Neuronal stem cell (in vitro differentiated cells): ENCODE results near the gene XAB2.

ENCODE experiments used
- DNase-seq: peaks from one replicate; pipeline ENCODE4 v3.0.0-alpha.2; 2013; ENCODE audit warnings: low spot score
- H2AFZ ChIP-seq: one replicate; pipeline ENCODE4 v1.6.1; 2013; ENCODE audit warnings: mild to moderate bottlenecking, low read length, inconsistent platforms
- H2AK5ac ChIP-seq: 2 replicates; pipeline ENCODE4 v1.6.1; 2013; ENCODE audit warnings: low read depth, mild to moderate bottlenecking, inconsistent platforms, low read length, moderate library complexity, mixed read lengths
- H2BK120ac ChIP-seq: 2 replicates; pipeline ENCODE4 v1.6.1; 2013; ENCODE audit warnings: low read depth, mild to moderate bottlenecking, inconsistent platforms, low read length, moderate library complexity, mixed read lengths
- H2BK12ac ChIP-seq: one replicate; pipeline ENCODE4 v1.6.1; 2013; ENCODE audit warnings: low read length, inconsistent platforms
- H2BK15ac ChIP-seq: 2 replicates; pipeline ENCODE4 v1.6.1; 2013; ENCODE audit warnings: mild to moderate bottlenecking, low read length, inconsistent platforms, mixed read lengths
- H2BK5ac ChIP-seq: one replicate; pipeline ENCODE4 v1.6.1; 2013; ENCODE audit warnings: inconsistent platforms, mild to moderate bottlenecking, low read length, moderate library complexity
- H3K14ac ChIP-seq: one replicate; pipeline ENCODE4 v1.6.1; 2013; ENCODE audit warnings: low read length, inconsistent platforms
- H3K18ac ChIP-seq: 2 replicates; pipeline ENCODE4 v1.6.1; 2013; ENCODE audit warnings: low read length, inconsistent platforms
- H3K23ac ChIP-seq: 2 replicates; pipeline ENCODE4 v1.6.1; 2013; ENCODE audit warnings: low read depth, mild to moderate bottlenecking, mixed read lengths, low read length, inconsistent platforms; ENCODE audit not compliant: poor library complexity
- H3K27ac ChIP-seq: replicated peaks from 3 replicates; pipeline ENCODE4 v1.5.1; 2013; ENCODE audit warnings: low read length, inconsistent platforms
- H3K27me3 ChIP-seq, 3 experiments: 2 replicates each; pipeline ENCODE4 v1.6.1; 2013; ENCODE audit warnings: low read length in 3 of 3, mild to moderate bottlenecking in 2 of 3, inconsistent platforms in 1 of 3, low read depth in 1 of 3, mixed read lengths in 1 of 3, moderate library complexity in 1 of 3; ENCODE audit not compliant: control insufficient read depth in 3 of 3, insufficient read depth in 3 of 3
- H3K36me3 ChIP-seq, 2 donors: replicated peaks in 1 of 2; 2 replicates each; pipeline ENCODE4 v1.6.1; 2013; ENCODE audit warnings: low read length in 2 of 2; ENCODE audit not compliant: control insufficient read depth in 2 of 2, insufficient read depth in 2 of 2
- H3K4ac ChIP-seq: 2 replicates; pipeline ENCODE4 v1.6.1; 2013; ENCODE audit warnings: inconsistent platforms, mild to moderate bottlenecking, low read length, moderate library complexity
- H3K4me1 ChIP-seq, 2 donors: 1 replicate in 1 of 2; 2 replicates in 1 of 2; pipeline ENCODE4 v1.6.1; 2013; ENCODE audit warnings: low read length in 2 of 2, low read depth in 1 of 2; ENCODE audit not compliant: control insufficient read depth in 2 of 2, insufficient read depth in 1 of 2
- H3K4me2 ChIP-seq: one replicate; pipeline ENCODE4 v1.6.1; 2013; ENCODE audit warnings: mild to moderate bottlenecking, low read length, inconsistent platforms; ENCODE audit not compliant: insufficient read depth, poor library complexity, severe bottlenecking
- H3K4me3 ChIP-seq, 2 donors: 2 replicates each; pipeline ENCODE4 v1.5.1; 2013; ENCODE audit warnings: low read length in 2 of 2, mild to moderate bottlenecking in 2 of 2, inconsistent platforms in 1 of 2, moderate library complexity in 1 of 2
- H3K79me1 ChIP-seq: one replicate; pipeline ENCODE4 v1.6.1; 2013; ENCODE audit warnings: low read depth, mild to moderate bottlenecking, inconsistent platforms, low read length, moderate library complexity
- H3K9ac ChIP-seq: one replicate; pipeline ENCODE4 v1.6.1; 2013; ENCODE audit warnings: mild to moderate bottlenecking, low read depth, low read length, inconsistent platforms; ENCODE audit not compliant: poor library complexity
- H3K9me3 ChIP-seq, 2 donors: replicated peaks in 1 of 2; 2 replicates each; pipeline versions ENCODE3 to v1.6.1; 2013; ENCODE audit warnings: low read length in 2 of 2, mild to moderate bottlenecking in 2 of 2, inconsistent platforms in 1 of 2, low read depth in 1 of 2, mixed read lengths in 1 of 2, moderate library complexity in 1 of 2; ENCODE audit not compliant: control insufficient read depth in 2 of 2, insufficient read depth in 1 of 2
- H4K8ac ChIP-seq: one replicate; pipeline ENCODE4 v1.6.1; 2013; ENCODE audit warnings: low read depth, mild to moderate bottlenecking, inconsistent platforms, low read length, moderate library complexity
- H4K91ac ChIP-seq: one replicate; pipeline ENCODE4 v1.6.1; 2013; ENCODE audit warnings: low read length, low read depth, mild to moderate bottlenecking, inconsistent platforms; ENCODE audit not compliant: poor library complexity
- WGBS, 2 donors: extraction: QIAGEN DNeasy Blood & Tissue Kit; methylation state at CpG; one replicate each; pipeline ENCODE4 v1.1.7; 2013; ENCODE audit warnings: missing lambda C conversion rate in 2 of 2, mixed read lengths in 1 of 2; ENCODE audit not compliant: insufficient read length in 2 of 2, insufficient replicate concordance in 1 of 2; ENCODE audit errors: extremely low coverage in 2 of 2; 5-methylcytosine and 5-hydroxymethylcytosine counted together

Gene XAB2

DNA sequence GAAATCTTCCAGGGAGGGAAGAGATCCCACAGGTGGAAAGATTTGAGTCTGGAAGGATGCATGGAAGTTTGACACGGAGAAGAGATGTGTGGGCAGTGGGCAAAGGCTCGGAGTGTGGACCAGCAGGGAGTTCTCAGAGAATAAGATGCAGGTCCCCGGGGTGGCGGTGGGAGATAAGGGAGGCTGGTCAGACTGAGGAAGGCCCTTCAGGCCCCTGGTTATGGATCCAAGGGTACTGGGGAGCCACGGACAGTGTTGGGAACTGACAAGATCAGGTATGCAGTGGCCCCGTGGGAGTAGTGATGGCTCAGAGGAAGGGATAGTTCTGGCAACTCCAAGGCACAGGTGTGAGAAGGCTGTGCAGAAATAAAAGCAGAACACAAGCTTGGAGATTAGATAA is 31.2 kb downstream of the XAB2 start:
- no peak overlapping the region for H3K23ac ChIP-seq
- H3K4me2 ChIP-seq = no peak overlapping the region
- no peaks in the 10 kb centered on the region for H3K79me1 ChIP-seq
- no peak overlapping the region for H2AFZ ChIP-seq
- no peak overlapping the region for H2AK5ac ChIP-seq
- H3K27ac ChIP-seq = no peak overlapping the region
- H2BK12ac ChIP-seq = no peak overlapping the region
- no peak overlapping the region for H3K4ac ChIP-seq
- H2BK15ac ChIP-seq = no peak overlapping the region
- no peak overlapping the region for H3K4me3 ChIP-seq
- no peak overlapping the region for H4K8ac ChIP-seq
- H3K9me3 ChIP-seq = no peaks in the 10 kb centered on the region
- no peak overlapping the region for H3K18ac ChIP-seq
- no peaks in the 10 kb centered on the region for H3K36me3 ChIP-seq
- WGBS, 2 donors = no CpG with 5 or more reads among the region's 6 CpGs
- H2BK120ac ChIP-seq = no peak overlapping the region
- H3K4me1 ChIP-seq = peaks cover 5 to 6% of the 10 kb centered on the region in 2 donors
- peaks cover 0 to 16% (median 7%) of the 10 kb centered on the region in 3 experiments for H3K27me3 ChIP-seq
- DNase-seq = no peak
- H3K14ac ChIP-seq = no peak overlapping the region
- no peak overlapping the region for H4K91ac ChIP-seq
- no peak overlapping the region for H2BK5ac ChIP-seq
- no peak overlapping the region for H3K9ac ChIP-seq

GRCh38 chr19:7597689-7598088 is 31.7 kb downstream of the XAB2 start:
- Histone ChIP-seq H2BK15ac (no peak overlapping the region), H2BK5ac (no peak overlapping the region), H3K23ac (no peak overlapping the region), H3K14ac (no peak overlapping the region), H3K9me3 (no peaks in the 10 kb centered on the region), H2AK5ac (no peak overlapping the region), H3K9ac (no peak overlapping the region), H3K27ac (no peak overlapping the region), H2AFZ (no peak overlapping the region), H3K4me1 (peaks cover 5 to 6% of the 10 kb centered on the region in 2 donors), H3K4me2 (no peak overlapping the region), H4K91ac (no peak overlapping the region), H2BK12ac (no peak overlapping the region), H4K8ac (no peak overlapping the region), H3K4ac (no peak overlapping the region), H3K4me3 (no peak overlapping the region), H3K18ac (no peak overlapping the region), H3K79me1 (no peaks in the 10 kb centered on the region), H3K36me3 (no peaks in the 10 kb centered on the region), H3K27me3 (peaks cover 0 to 16% (median 7%) of the 10 kb centered on the region in 3 experiments), H2BK120ac (no peak overlapping the region)
- WGBS, 2 donors = no CpG with 5 or more reads among the region's 9 CpGs
- no peak for DNase-seq

DNA sequence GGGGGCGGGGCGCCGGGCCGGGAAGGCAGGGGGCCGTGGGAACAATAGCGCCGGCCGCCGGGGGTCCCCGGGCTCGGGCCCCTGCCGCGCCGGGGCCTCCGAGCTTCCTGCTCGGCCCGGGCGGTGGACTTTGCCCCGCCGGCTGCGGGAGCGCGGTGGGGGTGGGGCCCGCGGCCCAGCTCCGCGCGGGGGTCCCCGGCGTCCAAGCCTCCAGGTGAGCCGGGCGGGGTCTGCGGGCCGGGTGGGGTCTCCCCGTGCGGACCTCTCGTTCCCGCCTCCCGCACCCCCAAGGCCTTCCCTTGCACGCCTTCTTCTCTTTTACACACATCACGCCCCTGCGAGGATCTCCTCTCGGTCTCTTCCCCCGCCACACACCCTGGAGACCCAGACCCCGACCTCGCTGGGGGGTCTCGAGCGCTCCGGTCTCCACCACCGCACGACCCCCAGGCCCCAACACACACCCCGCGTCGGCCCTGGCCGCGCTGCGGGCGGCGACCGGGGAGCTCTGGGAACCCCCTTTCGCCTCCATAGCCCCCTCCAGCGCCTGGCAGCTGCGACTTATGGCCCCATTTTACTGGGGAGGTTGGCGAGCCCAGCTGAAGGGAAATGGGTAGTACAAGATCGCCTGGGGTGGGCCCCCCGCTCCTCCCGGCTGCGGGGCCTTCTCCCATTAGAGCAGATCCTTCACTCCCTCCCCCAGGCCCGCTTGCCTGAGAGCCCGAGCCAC is 33.0 kb downstream of the XAB2 start:
- H4K91ac ChIP-seq = no peak overlapping the region
- H2BK120ac ChIP-seq = no peak overlapping the region
- peak overlapping the region; percentile 57 to 96 for H3K4me3 ChIP-seq

DNA sequence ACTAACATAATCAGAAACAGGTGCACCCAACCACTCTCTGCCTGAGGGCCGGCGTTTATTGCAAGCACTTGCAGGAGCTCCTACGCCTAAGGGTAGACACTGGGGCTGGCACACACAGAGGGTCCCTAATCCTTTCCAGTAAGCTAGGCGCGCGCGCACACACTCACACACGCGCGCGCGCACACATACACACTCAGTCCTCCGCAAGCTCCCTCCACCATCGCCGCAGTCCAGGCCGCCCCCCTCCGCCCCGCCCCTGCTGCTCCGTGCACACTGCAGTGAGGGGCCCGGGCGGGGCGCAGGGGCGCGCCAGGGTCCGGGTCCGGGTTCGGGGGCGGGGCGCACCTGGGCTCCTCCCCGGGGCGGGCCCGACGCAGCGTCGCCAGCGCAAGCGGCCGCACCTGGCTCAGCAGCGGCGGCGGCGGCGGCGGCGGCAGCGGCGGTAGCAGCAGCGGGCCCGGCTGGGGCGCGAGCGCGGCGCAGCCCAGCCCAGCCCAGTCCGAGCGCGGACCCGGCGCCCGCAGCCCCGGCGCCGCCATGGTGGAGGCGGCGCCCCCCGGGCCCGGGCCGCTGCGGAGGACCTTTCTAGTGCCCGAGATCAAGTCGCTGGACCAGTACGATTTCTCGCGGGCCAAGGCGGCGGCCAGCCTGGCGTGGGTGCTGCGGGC is 33.7 kb downstream of the XAB2 start, which contains the start of gene CAMSAP3:
TSS of gene CAMSAP3 (plus strand) at position 398 of the 668 bp plus-strand sequence. CDS start at position 538, 140 bp downstream.
- Histone ChIP-seq H3K9ac (peak within 1 kb of the TSS; percentile 64), H2AFZ (peak within 1 kb of the TSS; percentile 93), H4K8ac (no peak within 1 kb of the TSS), H3K4me1 (peaks cover 5 to 6% of the 10 kb centered on the region in 2 donors), H3K4me2 (peak within 1 kb of the TSS; percentile 87), H2BK15ac (no peak within 1 kb of the TSS), H3K14ac (peak within 1 kb of the TSS; percentile 56), H2BK120ac (no peak within 1 kb of the TSS), H2BK5ac (peak within 1 kb of the TSS; percentile 32), H3K18ac (peak within 1 kb of the TSS; percentile 92), H3K79me1 (no peaks in the 10 kb centered on the region), H3K4me3 (peak within 1 kb of the TSS; percentile 57 to 96), H2AK5ac (peak within 1 kb of the TSS; percentile 2), H3K36me3 (no peaks in the 10 kb centered on the region), H4K91ac (no peak within 1 kb of the TSS), H3K9me3 (no peaks in the 10 kb centered on the region), H3K4ac (no peak within 1 kb of the TSS), H3K23ac (no peak within 1 kb of the TSS), H2BK12ac (no peak within 1 kb of the TSS), H3K27me3 (peaks cover 0 to 19% (median 7%) of the 10 kb centered on the region in 3 experiments), H3K27ac (no peak within 1 kb of the TSS)
- DNase-seq = peak; percentile 82
- no CpG with 5 or more reads among the region's 78 CpGs for WGBS, 2 donors

More for the DNA sequence above, 33.0 kb downstream of the XAB2 start:
- no peak overlapping the region for H3K23ac ChIP-seq
- H3K14ac ChIP-seq = no peak overlapping the region
- no peak overlapping the region for H2BK12ac ChIP-seq
- no peak for DNase-seq
- no peak overlapping the region for H2BK15ac ChIP-seq
- no peak overlapping the region for H3K4ac ChIP-seq
- H3K27ac ChIP-seq = no peak overlapping the region
- H3K79me1 ChIP-seq = no peaks in the 10 kb centered on the region
- peak overlapping the region; percentile 71 for H2AFZ ChIP-seq
- peak overlapping the region; percentile 32 for H2BK5ac ChIP-seq
- no peaks in the 10 kb centered on the region for H3K9me3 ChIP-seq
- peak overlapping the region; percentile 64 for H3K9ac ChIP-seq
- H2AK5ac ChIP-seq = peak overlapping the region; percentile 2
- H3K18ac ChIP-seq = peak overlapping the region; percentile 92
- H3K27me3 ChIP-seq = peaks cover 0 to 19% (median 7%) of the 10 kb centered on the region in 3 experiments
- H3K4me2 ChIP-seq = peak overlapping the region; percentile 87
- H3K4me1 ChIP-seq = peaks cover 5 to 6% of the 10 kb centered on the region in 2 donors
- H4K8ac ChIP-seq = no peak overlapping the region
- WGBS, 2 donors = no CpG with 5 or more reads among the region's 70 CpGs
- H3K36me3 ChIP-seq = no peaks in the 10 kb centered on the region
